HG03558 (cell line): ENCODE measurements around the gene EOGT.

Source experiments
- ATAC-seq: cut with Tn5 transposase; IDR thresholded peaks from one replicate; pipeline ENCODE4 v1.9.1; 2021; ENCODE audit warnings: moderate number of reproducible peaks; ENCODE audit not compliant: unreplicated experiment; ENCODE audit errors: extremely low read depth

The EOGT gene

GRCh38 chr3:68964694-68965093 lies 48.8 kb downstream of the EOGT start:
- no peak for ATAC-seq

- ATAC-seq = no peak
Observed at GRCh38 chr3:68963891-68964290, 49.6 kb downstream of the EOGT start.

- no peak for ATAC-seq
Observed at GRCh38 chr3:68963376-68963775, 50.1 kb downstream of the EOGT start.

- ATAC-seq = no peak
Observed at GRCh38 chr3:68958932-68959331, 54.6 kb downstream of the EOGT start.

GRCh38 chr3:68957895-68958294 lies 55.6 kb downstream of the EOGT start:
- no peak for ATAC-seq

GRCh38 chr3:68953816-68954444 lies 59.6 kb downstream of the EOGT start:
- ATAC-seq = no peak

GRCh38 chr3:68945225-68945624 lies 68.3 kb downstream of the EOGT start:
- ATAC-seq = no peak

- ATAC-seq = no peak
Observed at GRCh38 chr3:68943753-68944500, 69.6 kb downstream of the EOGT start.

- ATAC-seq = no peak
Observed at GRCh38 chr3:68941055-68941454, 72.4 kb downstream of the EOGT start.

- no peak for ATAC-seq
Observed at GRCh38 chr3:68936856-68937255, 76.6 kb downstream of the EOGT start.

GRCh38 chr3:68935778-68936177 lies 77.7 kb downstream of the EOGT start:
- ATAC-seq = no peak

- no peak for ATAC-seq
Observed at GRCh38 chr3:68931406-68932149, 81.9 kb downstream of the EOGT start.
